Measurements from ENCODE around the gene KLF17.

DNA sequence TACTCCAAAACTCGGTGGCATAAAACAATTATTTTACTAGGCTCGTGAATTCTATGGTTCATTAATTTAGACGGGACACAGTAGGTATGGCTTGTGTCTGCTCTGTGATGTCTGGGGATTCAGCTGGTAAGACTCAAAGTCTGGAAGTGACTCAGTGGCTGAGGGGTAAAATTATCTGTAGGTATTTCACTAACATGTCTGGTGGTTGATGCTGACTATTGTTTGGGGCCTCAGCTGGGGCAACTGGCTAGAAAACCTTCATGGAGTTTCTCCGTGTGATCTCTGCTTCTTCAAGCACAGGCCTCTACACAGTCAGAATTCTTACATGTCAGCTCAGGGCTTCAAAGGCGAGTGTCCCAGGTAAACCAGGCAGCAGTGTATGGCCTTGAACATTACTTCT is 41.2 kb upstream of the KLF17 start:
- TF ChIP-seq, protein P1, sequence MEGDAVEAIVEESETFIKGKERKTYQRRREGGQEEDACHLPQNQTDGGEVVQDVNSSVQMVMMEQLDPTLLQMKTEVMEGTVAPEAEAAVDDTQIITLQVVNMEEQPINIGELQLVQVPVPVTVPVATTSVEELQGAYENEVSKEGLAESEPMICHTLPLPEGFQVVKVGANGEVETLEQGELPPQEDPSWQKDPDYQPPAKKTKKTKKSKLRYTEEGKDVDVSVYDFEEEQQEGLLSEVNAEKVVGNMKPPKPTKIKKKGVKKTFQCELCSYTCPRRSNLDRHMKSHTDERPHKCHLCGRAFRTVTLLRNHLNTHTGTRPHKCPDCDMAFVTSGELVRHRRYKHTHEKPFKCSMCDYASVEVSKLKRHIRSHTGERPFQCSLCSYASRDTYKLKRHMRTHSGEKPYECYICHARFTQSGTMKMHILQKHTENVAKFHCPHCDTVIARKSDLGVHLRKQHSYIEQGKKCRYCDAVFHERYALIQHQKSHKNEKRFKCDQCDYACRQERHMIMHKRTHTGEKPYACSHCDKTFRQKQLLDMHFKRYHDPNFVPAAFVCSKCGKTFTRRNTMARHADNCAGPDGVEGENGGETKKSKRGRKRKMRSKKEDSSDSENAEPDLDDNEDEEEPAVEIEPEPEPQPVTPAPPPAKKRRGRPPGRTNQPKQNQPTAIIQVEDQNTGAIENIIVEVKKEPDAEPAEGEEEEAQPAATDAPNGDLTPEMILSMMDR (conservative IDR thresholded peaks at IDR 0.05; ENCODE audit: low read length), result no peak
- TF ChIP-seq EZH2phosphoT487 (IDR thresholded peaks at IDR 0.05; ENCODE audit: borderline replicate concordance, low read depth, low read length), result no peak

Data from OCI-LY7 (cell line).